Body of pancreas (tissue), 4 donors: ENCODE data around the gene TMEM221. TPM values are rescaled to one million over a fixed set of nuclear protein-coding genes. Genes with fewer than 3 reads are reported as not detected.

ENCODE experiments used
- ATAC-seq: fragments of 150-250 bp; one replicate; pipeline ENCODE4 v1.9.1; 2016
- DNase-seq, 4 donors: peaks; one replicate each; pipeline ENCODE4 v3.0.0-alpha.2; 2019
- H3K27ac ChIP-seq, 4 donors: fragments of 200-600 bp; sonication (generic); 1 replicate in 3 of 4; 2 replicates in 1 of 4; pipeline versions ENCODE4 v1.5.1 to v1.6.1; 2016 to 2019; ENCODE audit warnings: mild to moderate bottlenecking in 1 of 4, mixed read lengths in 1 of 4, moderate library complexity in 1 of 4
- H3K27me3 ChIP-seq, 2 donors: fragments of 200-600 bp; sonication (generic); one replicate each; pipeline ENCODE4 v1.6.0; 2016; ENCODE audit warnings: mild to moderate bottlenecking in 1 of 2
- H3K36me3 ChIP-seq, 2 donors: fragments of 200-600 bp; sonication (generic); replicated peaks in 1 of 2; 2 replicates each; pipeline ENCODE4 v1.5.1; 2016; ENCODE audit warnings: low read depth in 2 of 2; ENCODE audit not compliant: insufficient read depth in 1 of 2
- H3K4me1 ChIP-seq: fragments of 200-600 bp; sonication (generic); one replicate; pipeline ENCODE4 v1.6.0; 2016
- H3K4me3 ChIP-seq, 2 donors: fragments of 200-600 bp; sonication (generic); 1 replicate in 1 of 2; 2 replicates in 1 of 2; pipeline ENCODE4 v1.5.1; 2016 to 2019
- H3K9me3 ChIP-seq, 3 donors: fragments of 200-600 bp; sonication (generic); 1 replicate in 2 of 3; 2 replicates in 1 of 3; pipeline ENCODE4 v1.5.1; 2016
- CTCF ChIP-seq, 7 experiments: fragments of 450-650 bp in 4 of 7; fragments of 200-600 bp in 3 of 7; sonication (generic) in 3 of 7; IDR thresholded peaks; one replicate each; pipeline ENCODE4 v1.5.1; 2016 to 2019; ENCODE audit warnings: antibody characterized with exemption in 7 of 7
- POLR2A ChIP-seq, 3 donors: fragments of 450-650 bp; IDR thresholded peaks; one replicate each; pipeline ENCODE4 v1.6.1; 2016; ENCODE audit warnings: antibody characterized with exemption in 3 of 3, mild to moderate bottlenecking in 2 of 3
- WGBS, 2 donors: methylation state at CpG; one replicate each; pipeline ENCODE4 v1.1.5; 2017; 5-methylcytosine and 5-hydroxymethylcytosine counted together
- intact Hi-C: fragments of 100-400 bp; cut with DNase I; formaldehyde crosslinking; loops from one replicate; pipeline ENCODE4 v1.15.1; 2023
- total RNA-seq, 2 donors: library from RNA; depleted of rRNA; stranded (reverse); fragments of >200 nt; gene quantifications; one replicate each; pipeline ENCODE4 v1.1.0, GENCODE V29; 2016

Gene TMEM221
- total RNA-seq, 2 donors from 2014 or later, result 0.52 TPM; not detected in 1

DNA sequence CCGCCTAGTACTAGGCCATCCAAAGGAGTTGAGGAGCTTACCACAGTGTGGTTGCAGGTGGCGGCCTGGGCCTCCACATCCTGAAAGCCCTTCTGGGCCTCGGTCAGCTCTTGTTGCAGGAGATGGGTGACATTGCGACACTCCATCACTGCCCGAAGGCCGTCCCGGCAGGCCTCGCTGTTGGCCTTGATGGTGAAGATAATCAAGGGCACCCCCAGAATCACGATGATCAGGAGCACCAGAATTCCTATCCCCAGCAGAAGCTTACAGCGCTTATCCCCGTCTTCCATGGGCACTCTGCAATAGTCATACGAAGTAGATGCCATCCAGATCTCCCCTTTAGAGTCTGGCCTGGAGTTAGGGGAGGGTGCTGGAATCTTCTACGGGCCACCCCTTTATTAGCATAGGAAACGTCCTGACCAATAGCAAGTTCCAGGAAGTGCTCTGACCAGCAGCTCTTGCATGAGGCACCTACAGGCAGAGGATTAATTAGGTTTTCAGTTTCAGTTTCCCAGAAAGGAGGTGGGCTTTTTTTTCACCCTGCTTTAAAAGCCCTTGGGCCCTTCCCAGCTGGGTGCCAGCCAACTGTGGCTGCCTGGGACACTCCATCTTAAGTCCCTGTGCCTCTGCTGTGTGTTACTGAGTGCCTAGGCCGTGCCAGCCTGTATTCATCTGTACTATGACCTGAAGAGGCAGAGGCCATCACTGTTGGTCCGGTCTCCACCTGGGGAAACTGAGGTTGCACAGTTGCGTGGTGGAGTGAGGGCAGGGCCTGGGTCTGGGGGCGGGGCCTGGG lies 43.0 kb downstream of the TMEM221 start, which contains the start of gene BST2:
Gene BST2 (minus strand): TSS at position 381 of the 796 bp plus-strand sequence. CDS start 55 bp downstream, at position 326.
- H3K27ac ChIP-seq, result peak within 1 kb of the TSS in 3 of 4 donors; percentile 48 to 73 (median 60)
- intact Hi-C loops, result no loop called here
- DNase-seq (peak; percentile 32 to 72 (median 61)), ATAC-seq (peak; percentile 85)
- H3K4me1 ChIP-seq, result no peaks in the 10 kb centered on the region
- no peaks in the 10 kb centered on the region for H3K36me3 ChIP-seq
- TF ChIP-seq POLR2A (IDR thresholded peaks at IDR 0.05), result peak in 1 of 3 donors; percentile 37
- no peak for TF ChIP-seq CTCF (IDR thresholded peaks at IDR 0.05)
- 54 to 75% methylated on average over 11 to 18 of the region's 18 CpGs for WGBS, 2 donors
- no peaks in the 10 kb centered on the region for H3K9me3 ChIP-seq
- no peak within 1 kb of the TSS for H3K4me3 ChIP-seq
- no peaks in the 10 kb centered on the region for H3K27me3 ChIP-seq

GRCh38 chr19:17404621-17405249 lies 43.7 kb downstream of the TMEM221 start:
- Histone ChIP-seq H3K36me3 (no peaks in the 10 kb centered on the region), H3K9me3 (no peaks in the 10 kb centered on the region), H3K27me3 (no peaks in the 10 kb centered on the region), H3K4me3 (no peak overlapping the region), H3K27ac (peak overlapping the region in 3 of 4 donors; percentile 48 to 73 (median 60)), H3K4me1 (no peaks in the 10 kb centered on the region)
- no peak for TF ChIP-seq CTCF (IDR thresholded peaks at IDR 0.05)
- TF ChIP-seq POLR2A (IDR thresholded peaks at IDR 0.05), result no peak
- 68 to 69% methylated on average over 6 to 7 of the region's 7 CpGs for WGBS, 2 donors
- DNase-seq (no peak), ATAC-seq (no peak)
- intact Hi-C loops, result no loop called here

DNA sequence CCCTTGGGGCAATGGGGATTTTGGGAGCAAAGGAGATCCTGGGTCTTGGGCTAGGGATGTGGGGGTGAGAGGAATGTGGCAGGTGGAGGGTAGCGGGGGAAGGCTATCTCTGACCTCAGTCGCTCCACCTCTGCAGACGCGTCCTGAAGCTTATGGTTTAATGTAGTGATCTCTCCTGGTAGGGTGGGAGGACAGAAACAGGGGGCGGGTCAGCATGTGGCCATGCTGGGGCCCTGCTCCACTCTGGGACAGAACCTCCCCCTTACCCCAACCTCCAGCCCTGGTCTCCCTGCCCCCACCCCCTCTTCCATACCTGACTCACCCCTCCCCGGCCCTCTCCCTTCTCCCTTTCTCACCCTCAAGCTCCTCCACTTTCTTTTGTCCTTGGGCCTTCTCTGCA lies 44.5 kb downstream of the TMEM221 start:
- Histone ChIP-seq H3K9me3 (no peaks in the 10 kb centered on the region), H3K4me3 (no peak overlapping the region), H3K4me1 (no peaks in the 10 kb centered on the region), H3K27me3 (no peaks in the 10 kb centered on the region), H3K27ac (no peak overlapping the region), H3K36me3 (no peaks in the 10 kb centered on the region)
- ATAC-seq (no peak), DNase-seq (no peak)
- no peak for TF ChIP-seq CTCF (IDR thresholded peaks at IDR 0.05)
- TF ChIP-seq POLR2A (IDR thresholded peaks at IDR 0.05), result no peak
- intact Hi-C loops, result no loop called here
- 61 to 80% methylated on average over 6 of the region's 6 CpGs for WGBS, 2 donors

- Histone ChIP-seq H3K27me3 (no peaks in the 10 kb centered on the region), H3K27ac (no peak overlapping the region), H3K9me3 (no peaks in the 10 kb centered on the region), H3K4me3 (no peak overlapping the region), H3K36me3 (no peaks in the 10 kb centered on the region), H3K4me1 (no peaks in the 10 kb centered on the region)
- DNase-seq, result no peak
- ATAC-seq, result no peak
- WGBS, 2 donors, result 42 to 47% methylated on average over 16 to 23 of the region's 36 CpGs
- TF ChIP-seq CTCF (IDR thresholded peaks at IDR 0.05), result no peak
- TF ChIP-seq POLR2A (IDR thresholded peaks at IDR 0.05), result no peak
- intact Hi-C loops, result no loop called here
Measured at GRCh38 chr19:17402982-17403855, 45.2 kb downstream of the TMEM221 start.
